GM21723 (cell line): ENCODE measurements around the gene LINGO3.

Experiments
- ATAC-seq: cut with Tn5 transposase; IDR thresholded peaks from one replicate; pipeline ENCODE4 v1.9.1; 2021; ENCODE audit warnings: mild to moderate bottlenecking, moderate library complexity; ENCODE audit not compliant: unreplicated experiment

Gene LINGO3

DNA sequence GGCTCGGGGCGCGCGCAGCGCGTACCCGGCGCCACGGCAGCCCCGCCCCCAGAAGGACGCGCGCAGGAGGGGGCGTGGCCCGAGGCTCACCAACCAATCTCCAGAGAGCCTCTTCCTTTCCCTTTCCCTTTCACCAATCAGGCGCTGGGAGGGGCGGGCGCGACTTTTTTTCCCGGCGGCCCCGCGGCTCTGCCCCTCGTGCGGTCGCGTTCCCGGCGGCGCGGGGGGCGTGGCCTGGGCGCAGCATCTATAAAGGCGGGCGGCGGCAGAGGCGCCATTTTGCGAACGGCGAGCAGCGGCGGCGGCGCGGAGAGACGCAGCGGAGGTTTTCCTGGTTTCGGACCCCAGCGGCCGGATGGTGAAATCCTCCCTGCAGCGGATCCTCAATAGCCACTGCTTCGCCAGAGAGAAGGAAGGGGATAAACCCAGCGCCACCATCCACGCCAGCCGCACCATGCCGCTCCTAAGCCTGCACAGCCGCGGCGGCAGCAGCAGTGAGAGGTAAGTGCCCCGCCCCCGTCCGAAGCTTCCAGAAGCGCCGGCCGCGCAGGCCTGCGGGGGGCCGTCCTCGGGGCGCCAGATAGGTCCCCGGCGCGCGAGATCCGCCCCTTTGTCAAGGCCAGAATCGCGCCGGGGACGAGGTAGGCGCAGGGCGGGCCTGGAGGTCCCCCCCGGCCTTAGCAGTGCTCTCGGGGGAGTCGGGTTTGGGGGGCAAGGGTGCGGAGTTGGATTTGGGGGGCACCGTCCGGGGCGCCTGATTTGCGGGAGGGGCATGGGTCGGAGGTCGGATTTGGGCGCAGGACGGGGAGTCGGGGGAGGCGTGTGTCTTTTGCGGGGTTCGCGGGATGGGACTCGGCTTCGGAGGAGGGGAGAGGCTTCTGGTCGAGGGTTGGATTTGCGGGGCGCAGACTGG, 38.5 kb downstream of the LINGO3 start:
- peak; percentile 37 for ATAC-seq

DNA sequence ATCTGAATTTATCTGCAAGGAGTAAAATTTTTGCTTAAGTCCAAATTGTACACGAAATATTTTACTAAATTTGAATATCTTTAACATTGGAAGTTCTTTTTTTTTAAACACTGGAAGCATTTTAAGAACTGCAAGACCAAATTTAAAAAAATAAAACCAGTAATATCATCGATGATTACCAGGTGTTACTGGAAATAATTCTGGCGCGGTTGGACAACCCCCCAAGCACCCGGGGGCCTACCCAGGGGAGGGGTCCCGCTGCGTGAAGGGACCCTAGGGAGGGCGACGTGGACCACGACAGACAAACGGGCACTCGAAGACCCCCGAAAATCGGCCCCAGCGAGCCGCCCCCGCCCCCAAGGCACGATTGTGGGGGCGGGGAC, 39.1 kb downstream of the LINGO3 start:
- ATAC-seq: no peak

DNA sequence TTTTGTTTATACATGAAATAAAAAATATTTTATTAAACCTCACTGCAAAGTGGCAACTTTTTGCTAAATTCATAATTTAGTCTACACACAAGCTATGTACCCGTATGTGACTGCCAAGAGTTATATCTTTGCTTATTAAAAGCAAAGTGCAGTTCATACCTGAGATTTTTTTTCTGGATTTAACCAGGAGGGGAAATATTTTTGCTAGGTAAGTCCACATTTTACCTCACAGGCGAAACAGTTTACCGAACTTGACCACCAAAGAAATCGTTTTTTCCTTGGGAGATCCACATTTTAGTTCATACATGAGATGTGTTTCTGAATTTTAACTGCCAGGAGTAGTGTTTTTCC, 39.5 kb downstream of the LINGO3 start:
- no peak for ATAC-seq

DNA sequence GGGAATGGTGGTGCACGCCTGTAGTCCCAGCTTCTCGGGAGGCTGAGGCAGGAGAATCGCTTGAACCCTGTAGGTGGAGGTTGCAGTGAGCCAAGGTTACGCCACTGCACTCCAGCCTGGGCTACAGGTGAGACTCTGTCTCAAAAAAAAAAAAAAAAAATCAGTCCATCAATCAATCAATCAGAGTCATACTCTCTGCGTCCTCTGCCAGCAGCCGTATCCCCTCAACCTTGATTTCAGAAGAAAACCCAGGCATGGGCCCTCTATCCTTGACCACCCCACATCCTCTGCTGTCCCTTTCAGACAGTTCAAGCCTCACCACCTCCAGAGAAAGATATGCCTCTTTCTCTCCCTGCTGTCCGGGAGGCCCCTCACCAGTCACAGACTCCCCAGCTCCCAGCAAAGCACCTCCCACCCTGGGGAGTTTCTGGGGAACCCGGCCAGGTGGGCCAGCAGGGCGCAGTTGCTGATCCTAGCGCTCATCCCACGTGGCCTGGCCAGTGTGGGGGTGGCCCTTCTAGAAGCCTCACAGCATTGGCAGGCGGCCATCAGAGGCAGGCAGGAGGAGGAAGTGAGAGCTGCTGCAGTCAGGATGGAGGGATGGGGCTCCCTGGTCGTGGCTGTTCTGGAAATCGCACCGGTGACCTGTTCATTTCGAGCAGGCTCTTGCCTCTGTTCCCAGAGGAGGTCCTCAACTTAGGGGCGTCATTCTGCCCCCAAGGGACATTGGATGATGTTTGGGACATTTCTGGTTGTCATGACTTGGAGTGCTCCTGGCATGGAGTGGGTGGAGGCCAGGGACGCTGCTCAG, 41.6 kb downstream of the LINGO3 start:
- no peak for ATAC-seq

DNA sequence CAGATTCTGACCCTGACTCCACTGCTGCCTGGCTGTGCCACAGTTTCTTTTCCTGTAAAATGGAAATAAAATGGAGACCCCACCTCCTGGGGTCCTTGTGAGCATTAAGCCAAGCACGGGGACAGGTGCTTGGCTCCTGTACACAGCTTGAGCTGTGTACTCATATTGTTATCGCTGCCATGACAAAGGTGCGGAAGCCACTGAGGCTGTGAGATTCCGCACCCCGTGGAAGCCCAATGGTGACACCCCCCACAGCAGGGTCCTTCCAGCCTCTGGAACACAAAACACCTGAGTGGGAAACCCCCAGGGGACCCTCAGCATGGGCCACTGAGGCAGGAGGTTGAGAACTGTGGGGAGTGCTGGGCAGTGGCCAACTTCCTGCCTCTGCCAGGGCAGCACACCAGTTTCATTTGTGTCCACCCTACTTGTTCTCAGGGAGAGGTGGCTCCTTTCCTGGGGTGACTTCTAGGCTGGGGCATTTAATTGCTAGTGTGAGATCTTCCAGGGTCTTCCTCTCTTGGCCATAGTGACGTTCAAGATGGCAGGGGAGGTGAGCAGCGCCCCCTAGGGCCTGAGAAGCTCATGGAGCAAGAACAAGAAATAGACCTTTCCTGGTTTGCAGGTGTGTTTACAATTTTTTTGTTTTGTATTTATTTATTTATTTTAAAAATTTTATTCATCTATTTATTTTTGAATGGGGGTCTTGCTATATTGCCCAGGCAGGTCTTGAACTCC, 46.3 kb downstream of the LINGO3 start:
- no peak for ATAC-seq

DNA sequence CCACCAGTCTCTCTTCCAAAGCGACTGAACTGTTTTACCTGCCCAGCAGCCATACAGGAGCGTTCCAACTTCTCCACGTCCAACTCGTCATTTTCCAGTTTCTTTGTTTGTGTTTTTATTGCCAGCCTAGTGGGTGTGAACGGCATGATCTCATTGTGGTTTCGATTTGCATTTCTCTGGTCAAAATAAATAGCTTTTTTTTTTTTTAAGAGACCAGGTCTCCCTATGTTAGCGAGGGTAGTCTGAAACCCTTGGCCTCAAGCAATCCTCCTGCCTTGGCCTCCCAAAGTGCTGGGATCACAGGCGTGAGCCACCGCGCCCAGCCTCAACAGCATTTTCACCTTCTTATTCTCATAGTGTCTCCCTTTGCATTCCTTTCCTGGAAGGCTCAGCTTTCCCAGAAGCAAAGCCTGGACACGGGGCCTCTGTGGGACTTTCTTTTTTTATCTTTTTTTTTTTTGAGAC, 47.6 kb downstream of the LINGO3 start:
- ATAC-seq: no peak

DNA sequence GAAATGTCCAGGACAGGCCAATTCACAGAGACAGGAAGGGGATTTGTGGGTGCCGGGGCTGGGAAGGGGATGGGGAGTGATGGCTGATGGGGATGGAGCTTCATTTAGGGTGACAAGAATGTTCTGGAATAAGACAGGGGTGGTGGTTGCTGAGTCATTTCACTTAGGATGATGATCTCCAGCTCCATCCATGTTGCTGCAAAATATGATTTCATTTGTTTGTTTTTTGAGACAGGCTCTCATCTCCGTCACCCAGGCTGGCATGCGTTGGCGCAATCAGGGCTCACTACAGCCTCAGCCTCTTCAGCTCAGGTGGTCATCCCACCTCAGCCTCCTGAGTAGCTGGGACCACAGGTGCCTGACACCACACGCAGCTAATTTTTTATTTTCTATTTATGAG, 48.6 kb downstream of the LINGO3 start:
- no peak for ATAC-seq
